GM23338 (cell line): Measurements from ENCODE around the gene PCNX1.

Experiments
- CTCF ChIP-seq, 2 experiments: fragments of 200-600 bp in 1 of 2; sonication (generic) in 1 of 2; conservative IDR thresholded peaks; 2 replicates each; pipeline versions ENCODE4 v1.5.1 to v1.6.1; 2016 to 2017; ENCODE audit warnings: antibody characterized with exemption in 2 of 2, low read depth in 2 of 2, mild to moderate bottlenecking in 2 of 2, moderate library complexity in 1 of 2
- EZH2phosphoT487 ChIP-seq: fragments of 200-600 bp; sonication (generic); IDR thresholded peaks from one replicate; pipeline ENCODE4 v1.8.1; 2018; ENCODE audit warnings: antibody characterized with exemption; ENCODE audit not compliant: unreplicated experiment
- POLR2AphosphoS5 ChIP-seq: IDR thresholded peaks from 2 replicates; pipeline ENCODE4 v1.6.1; 2016; ENCODE audit warnings: antibody characterized with exemption, low read depth
- REST ChIP-seq: IDR thresholded peaks from one replicate; pipeline ENCODE4 v1.6.1; 2018; ENCODE audit warnings: antibody characterized with exemption; ENCODE audit not compliant: unreplicated experiment
- STAT1 ChIP-seq: IDR thresholded peaks from one replicate; pipeline ENCODE4 v1.6.1; 2016; ENCODE audit warnings: antibody characterized with exemption; ENCODE audit not compliant: unreplicated experiment

GRCh38 chr14:71029236-71029781, 122.0 kb downstream of the PCNX1 start:
- TF ChIP-seq CTCF (conservative IDR thresholded peaks at IDR 0.05; ENCODE audit: low read depth in 2 of 2) (no peak), STAT1 (no peak), EZH2phosphoT487 (no peak), REST (no peak), POLR2AphosphoS5 (no peak)
